NAMALWA (cell line): Measurements from ENCODE around the gene TRIM49D1.
"Not testable (repeated sequence)": the region's sequence is repeated elsewhere in the genome, so short reads cannot be mapped to it uniquely, and the experiment has no call there.

ENCODE experiments used
- DNase-seq: peaks from one replicate; pipeline ENCODE4 v3.0.0-alpha.2; 2015; ENCODE audit warnings: low spot score

Gene TRIM49D1

GRCh38 chr11:89922195-89922660 lies at the start of gene TRIM49D1:
TRIM49D1 (minus strand) TSS chr11:89922245; CDS start chr11:89917710, 4,535 bp downstream.
- no peak for DNase-seq

GRCh38 chr11:89965737-89966136 lies 43.7 kb upstream of the TRIM49D1 start, which contains the start of gene TRIM64:
TRIM64 (plus strand) TSS chr11:89966037; CDS start chr11:89968504, 2,467 bp downstream.
- DNase-seq = not testable (repeated sequence)

- DNase-seq = not testable (repeated sequence)
Measured at GRCh38 chr11:89960833-89961232, 38.8 kb upstream of the TRIM49D1 start.

GRCh38 chr11:89923764-89924163 lies 1.7 kb upstream of the TRIM49D1 start, which contains the start of gene TRIM49D2:
TRIM49D2 (plus strand) TSS chr11:89924064; CDS start chr11:89926762, 2,698 bp downstream.
- DNase-seq = not testable (repeated sequence)

GRCh38 chr11:89900809-89901208 lies 21.2 kb downstream of the TRIM49D1 start:
- not testable (repeated sequence) for DNase-seq

- not testable (repeated sequence) for DNase-seq
Measured at GRCh38 chr11:89893245-89893644, 28.8 kb downstream of the TRIM49D1 start.

- DNase-seq = not testable (repeated sequence)
Measured at GRCh38 chr11:89877511-89877910, 44.5 kb downstream of the TRIM49D1 start.

- DNase-seq = not testable (repeated sequence)
Measured at GRCh38 chr11:89872588-89872987, 49.5 kb downstream of the TRIM49D1 start.

- DNase-seq = not testable (repeated sequence)
Measured at GRCh38 chr11:89865223-89865622, 56.8 kb downstream of the TRIM49D1 start.

GRCh38 chr11:89863906-89864704 lies 57.9 kb downstream of the TRIM49D1 start:
- DNase-seq = not testable (repeated sequence)
